Activated naive CD8-positive, alpha-beta T cell treated with anti-CD3 and anti-CD28 coated beads, Interleukin-2, amount 50 U/mL, for 24 hours (primary cell): ENCODE results near the gene RASSF9.

ENCODE experiments used
- ATAC-seq: fragments of 150-1000 bp; cut with Tn5 transposase; one replicate; pipeline ENCODE4 v1.10.0; 2021
- DNase-seq: peaks from one replicate; pipeline ENCODE4 v3.0.0; 2021
- H3K27ac Mint-ChIP-seq: one replicate; pipeline ENCODE4 v1.8.0; 2021; ENCODE audit warnings: mild to moderate bottlenecking, mixed read lengths
- H3K27me3 Mint-ChIP-seq: one replicate; pipeline ENCODE4 v1.8.0; 2021; ENCODE audit warnings: mixed read lengths
- H3K36me3 Mint-ChIP-seq: one replicate; pipeline ENCODE4 v1.8.0; 2021; ENCODE audit warnings: low read depth, mixed read lengths
- H3K4me1 Mint-ChIP-seq: one replicate; pipeline ENCODE4 v1.8.0; 2021; ENCODE audit warnings: mixed read lengths
- H3K4me3 Mint-ChIP-seq: one replicate; pipeline ENCODE4 v1.8.0; 2021; ENCODE audit warnings: mild to moderate bottlenecking, moderate library complexity, mixed read lengths
- H3K9me3 Mint-ChIP-seq: one replicate; pipeline ENCODE4 v1.8.0; 2021; ENCODE audit warnings: mixed read lengths

Gene RASSF9

DNA sequence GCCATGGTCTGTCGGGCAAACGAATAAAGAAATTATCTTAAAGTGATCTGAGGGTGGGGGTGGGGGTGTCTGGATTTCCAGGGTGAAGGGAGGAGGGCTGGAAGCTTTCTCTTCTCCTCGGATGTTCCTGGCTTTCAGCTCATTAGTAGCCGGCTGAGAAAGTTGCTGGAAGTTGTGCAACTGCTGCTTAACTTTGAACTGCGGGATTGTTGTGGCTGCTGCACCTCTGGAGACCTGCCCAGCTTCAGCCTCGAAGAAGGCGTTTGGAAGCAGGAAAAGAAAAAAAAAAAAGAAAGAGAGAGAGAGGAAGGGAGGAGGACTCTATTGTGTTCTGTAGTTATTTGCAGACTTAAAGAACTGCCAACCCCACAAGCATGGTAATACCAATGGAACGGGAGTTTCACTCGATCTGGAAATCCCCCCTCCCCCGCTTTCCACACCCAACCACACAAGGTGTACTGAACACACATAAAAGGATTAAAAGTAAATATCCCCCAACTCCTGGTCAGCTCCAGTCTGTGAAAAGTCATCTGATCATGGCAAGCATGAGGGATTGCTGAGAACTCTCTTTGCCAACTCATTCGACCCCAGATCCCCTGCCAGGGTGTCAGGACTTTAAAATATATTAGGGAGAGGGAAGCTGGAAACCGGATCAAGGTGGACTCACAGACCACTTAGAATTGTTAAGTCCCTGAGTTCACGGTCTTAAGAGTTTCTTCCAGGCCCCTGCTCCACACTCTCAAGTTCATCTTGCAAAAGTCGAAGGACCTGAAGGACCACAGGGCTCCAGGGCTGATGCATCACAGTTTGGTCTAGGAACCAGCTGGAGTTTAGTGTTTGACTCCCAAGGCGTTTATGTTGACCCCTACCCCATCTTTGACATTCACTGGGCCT, at the start of gene RASSF9:
Gene RASSF9, minus strand, starts transcription at position 213 of the 894 bp plus-strand sequence. Its CDS starts 208 bp downstream, at position 5.
- DNase-seq: no peak

DNA sequence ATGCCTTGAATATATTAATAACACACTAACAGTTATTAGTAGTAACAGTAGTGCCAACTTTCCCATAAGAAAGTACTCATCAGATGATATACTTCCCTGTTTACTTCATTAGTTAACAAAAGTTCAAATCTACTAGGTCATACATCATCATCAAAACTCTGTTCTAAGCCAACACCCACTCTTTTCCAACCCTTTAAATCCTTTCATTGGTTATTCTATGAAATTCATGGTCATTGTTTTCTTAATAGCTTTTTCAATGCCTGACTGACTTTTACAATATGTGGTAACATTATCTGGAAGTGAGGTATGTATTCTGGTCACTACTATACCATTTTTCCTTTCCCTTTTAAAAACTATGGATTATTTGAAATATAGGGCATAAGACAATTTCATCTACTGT, 47.6 kb upstream of the RASSF9 start:
- Mint-ChIP-seq H3K27me3 (no peaks in the 10 kb centered on the region), H3K9me3 (no peaks in the 10 kb centered on the region), H3K36me3 (no peaks in the 10 kb centered on the region), H3K4me1 (no peaks in the 10 kb centered on the region), H3K27ac (no peak overlapping the region), H3K4me3 (no peak overlapping the region)
- DNase-seq (no peak), ATAC-seq (no peak)

More for the DNA sequence above, at the start of gene RASSF9:
- H3K27ac Mint-ChIP-seq: no peak within 1 kb of the TSS
- no peaks in the 10 kb centered on the region for H3K36me3 Mint-ChIP-seq
- H3K9me3 Mint-ChIP-seq: no peaks in the 10 kb centered on the region
- peaks cover 3% of the 10 kb centered on the region for H3K27me3 Mint-ChIP-seq
- H3K4me3 Mint-ChIP-seq: no peak within 1 kb of the TSS
- no peaks in the 10 kb centered on the region for H3K4me1 Mint-ChIP-seq
- ATAC-seq: no peak

DNA sequence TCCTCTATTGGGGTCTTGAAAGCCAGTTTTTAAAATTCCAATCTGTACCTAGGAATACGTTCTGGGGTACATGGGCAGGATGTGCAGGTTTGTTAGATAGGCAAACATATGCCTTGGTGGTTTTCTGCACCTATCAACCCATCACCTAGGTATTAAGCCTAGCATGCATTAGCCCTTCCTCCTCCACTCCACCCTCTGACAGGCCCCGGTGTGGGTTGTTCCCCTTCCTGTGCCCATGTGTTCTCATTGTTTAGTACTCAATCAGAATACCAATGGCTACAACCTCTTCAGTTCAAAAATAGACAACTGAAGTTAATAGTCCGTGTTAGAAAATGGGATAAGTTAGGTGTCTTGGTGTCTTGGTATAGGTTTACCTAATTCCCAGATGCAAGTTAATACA, 41.2 kb upstream of the RASSF9 start:
- ATAC-seq: no peak

DNA sequence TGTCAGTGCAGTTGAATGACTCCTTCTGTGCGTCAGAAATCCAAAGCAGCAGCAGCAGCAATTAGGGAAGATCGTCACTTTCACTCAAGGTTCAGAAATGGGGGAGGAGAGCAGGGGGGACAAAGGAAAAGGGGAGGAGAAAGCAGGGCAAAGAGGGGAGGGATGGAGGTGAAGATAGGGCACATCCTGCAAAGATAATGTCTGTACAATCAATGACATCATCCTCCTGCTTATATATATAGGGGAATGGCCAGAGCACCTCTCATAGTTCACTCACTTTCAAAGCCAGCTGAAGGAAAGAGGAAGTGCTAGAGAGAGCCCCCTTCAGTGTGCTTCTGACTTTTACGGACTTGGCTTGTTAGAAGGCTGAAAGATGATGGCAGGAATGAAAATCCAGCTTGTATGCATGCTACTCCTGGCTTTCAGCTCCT, 37.8 kb upstream of the RASSF9 start, which contains the start of gene NTS:
Gene NTS, plus strand, starts transcription at position 265 of the 431 bp plus-strand sequence. Its CDS starts 109 bp downstream, at position 374.
- Mint-ChIP-seq H3K27me3 (no peaks in the 10 kb centered on the region), H3K36me3 (no peaks in the 10 kb centered on the region)
- ATAC-seq: no peak

More for the DNA sequence above, 41.2 kb upstream of the RASSF9 start:
- Mint-ChIP-seq H3K36me3 (no peaks in the 10 kb centered on the region), H3K27ac (no peak overlapping the region), H3K9me3 (no peaks in the 10 kb centered on the region), H3K27me3 (no peaks in the 10 kb centered on the region), H3K4me3 (no peak overlapping the region), H3K4me1 (no peaks in the 10 kb centered on the region)
- DNase-seq: no peak

DNA sequence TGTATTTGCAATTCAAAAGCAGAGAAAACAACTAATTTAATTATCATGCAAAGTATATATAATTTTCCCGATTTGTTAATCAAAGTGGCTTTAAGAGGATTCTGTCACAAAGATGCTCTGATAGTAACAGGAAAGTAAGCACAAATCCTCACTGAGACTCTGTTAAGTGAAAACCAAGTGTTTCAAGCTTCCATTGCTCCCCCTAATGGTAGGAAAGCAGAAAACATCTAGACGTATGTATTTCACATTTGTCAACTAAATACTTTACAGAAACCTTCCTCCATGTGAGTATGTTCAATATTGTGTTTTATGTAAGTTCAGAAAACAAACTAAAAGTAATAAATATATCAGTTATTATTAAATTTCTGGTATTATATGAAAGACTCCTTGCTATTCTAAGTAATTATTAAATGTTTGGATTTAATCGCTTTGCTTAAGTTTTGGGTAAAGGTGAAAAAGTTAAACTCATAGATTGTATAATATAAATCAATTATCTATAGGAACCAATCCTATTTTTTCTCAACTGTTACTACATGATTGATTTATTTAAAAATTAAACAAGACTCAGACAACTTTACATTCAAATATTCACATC, 36.4 kb upstream of the RASSF9 start:
- Mint-ChIP-seq H3K27me3 (no peaks in the 10 kb centered on the region), H3K9me3 (no peaks in the 10 kb centered on the region), H3K27ac (no peak overlapping the region), H3K4me1 (no peaks in the 10 kb centered on the region), H3K36me3 (no peaks in the 10 kb centered on the region), H3K4me3 (no peak overlapping the region)
- DNase-seq: no peak
- no peak for ATAC-seq

More for the DNA sequence above, 37.8 kb upstream of the RASSF9 start, which contains the start of gene NTS:
- Mint-ChIP-seq H3K4me3 (no peak within 1 kb of the TSS), H3K9me3 (no peaks in the 10 kb centered on the region), H3K27ac (no peak within 1 kb of the TSS), H3K4me1 (no peaks in the 10 kb centered on the region)
- DNase-seq: no peak

DNA sequence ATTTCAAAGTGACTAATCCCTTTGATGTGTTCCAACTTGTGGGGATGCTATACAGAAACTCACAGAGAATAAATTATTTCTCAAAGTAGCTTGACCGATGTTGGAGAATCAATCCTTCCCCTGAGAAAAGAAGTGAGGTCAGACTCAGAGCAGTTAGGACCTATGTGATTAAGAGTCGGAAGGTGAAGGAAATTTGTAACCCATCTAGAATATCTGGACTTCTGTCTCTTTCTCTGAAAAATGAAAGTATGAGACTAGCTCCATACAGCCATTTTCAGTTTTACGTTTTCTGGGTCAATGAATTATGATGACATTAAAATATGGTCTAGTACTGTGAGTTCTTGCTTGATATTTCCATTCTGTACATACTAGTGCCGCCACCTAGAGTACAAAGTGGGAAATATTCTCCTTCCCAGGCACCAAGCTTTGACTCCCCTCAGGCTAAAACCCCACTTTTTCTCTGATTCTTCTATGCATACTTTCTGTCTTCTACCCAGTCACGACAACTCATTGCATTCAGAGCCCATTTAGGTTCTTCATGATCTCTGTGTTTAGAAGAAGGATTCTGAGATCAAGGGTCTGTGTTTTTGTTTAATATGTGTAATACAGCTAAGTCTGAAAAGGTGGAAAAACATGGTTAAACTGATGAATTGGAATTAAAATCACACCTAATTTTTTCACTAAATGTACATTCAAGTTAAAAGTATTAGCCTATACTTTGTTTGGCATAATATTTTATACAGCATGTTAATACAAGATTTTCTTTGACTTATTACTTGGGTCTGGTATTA, 31.0 kb upstream of the RASSF9 start:
- Mint-ChIP-seq H3K4me1 (no peaks in the 10 kb centered on the region), H3K27me3 (no peaks in the 10 kb centered on the region), H3K9me3 (no peaks in the 10 kb centered on the region), H3K27ac (no peak overlapping the region), H3K36me3 (no peaks in the 10 kb centered on the region), H3K4me3 (no peak overlapping the region)
- ATAC-seq: peak; percentile 33
- DNase-seq: peak; percentile 6

DNA sequence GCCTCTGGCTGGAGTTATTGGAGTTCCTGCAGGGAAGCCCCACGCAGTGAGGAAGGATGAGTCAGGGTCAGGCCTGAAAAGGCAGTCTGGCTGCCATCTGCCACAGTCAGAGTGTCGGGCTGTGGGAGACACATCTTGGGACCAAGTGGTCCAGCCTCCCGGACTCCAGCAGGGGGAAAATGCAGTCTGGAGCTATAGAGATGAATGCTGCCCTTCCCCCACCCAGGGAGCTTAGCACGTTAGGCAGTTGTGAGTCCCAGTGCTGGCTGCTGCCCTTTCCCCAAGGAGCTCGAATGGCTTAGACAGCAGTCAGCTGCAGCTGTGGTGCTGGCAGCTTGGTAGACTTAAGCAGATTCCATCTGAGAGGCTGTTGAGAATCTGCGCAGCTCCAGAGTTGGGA, 29.7 kb upstream of the RASSF9 start:
- no peak overlapping the region for H3K4me3 Mint-ChIP-seq
- no peak for ATAC-seq

DNA sequence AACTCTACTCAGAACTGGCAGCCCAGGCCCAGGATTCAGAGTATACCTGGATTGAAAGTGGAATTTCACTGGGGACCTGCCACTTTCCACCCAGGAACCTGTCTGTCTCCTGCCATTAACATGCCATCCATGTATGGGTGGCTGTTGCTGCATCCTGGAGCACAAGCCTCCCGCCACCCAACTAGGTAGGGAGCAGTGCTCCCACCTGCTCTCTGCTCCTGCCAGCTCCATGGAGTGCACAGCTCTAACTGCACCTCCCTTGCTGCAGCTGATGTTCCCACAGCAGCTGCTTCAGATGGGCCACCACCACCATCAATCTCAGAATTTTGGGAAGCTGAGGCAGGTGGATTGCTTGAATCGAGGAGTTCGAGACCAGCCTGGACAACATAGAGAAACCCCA, 20.8 kb upstream of the RASSF9 start:
- Mint-ChIP-seq H3K4me1 (no peaks in the 10 kb centered on the region), H3K27me3 (peaks cover 2% of the 10 kb centered on the region), H3K36me3 (no peaks in the 10 kb centered on the region), H3K27ac (no peak overlapping the region), H3K9me3 (peaks cover 4% of the 10 kb centered on the region), H3K4me3 (no peak overlapping the region)
- no peak for ATAC-seq
- DNase-seq: no peak

More for the DNA sequence above, 29.7 kb upstream of the RASSF9 start:
- Mint-ChIP-seq H3K36me3 (no peaks in the 10 kb centered on the region), H3K4me1 (no peaks in the 10 kb centered on the region), H3K27ac (no peak overlapping the region), H3K9me3 (no peaks in the 10 kb centered on the region), H3K27me3 (no peaks in the 10 kb centered on the region)
- DNase-seq: no peak

DNA sequence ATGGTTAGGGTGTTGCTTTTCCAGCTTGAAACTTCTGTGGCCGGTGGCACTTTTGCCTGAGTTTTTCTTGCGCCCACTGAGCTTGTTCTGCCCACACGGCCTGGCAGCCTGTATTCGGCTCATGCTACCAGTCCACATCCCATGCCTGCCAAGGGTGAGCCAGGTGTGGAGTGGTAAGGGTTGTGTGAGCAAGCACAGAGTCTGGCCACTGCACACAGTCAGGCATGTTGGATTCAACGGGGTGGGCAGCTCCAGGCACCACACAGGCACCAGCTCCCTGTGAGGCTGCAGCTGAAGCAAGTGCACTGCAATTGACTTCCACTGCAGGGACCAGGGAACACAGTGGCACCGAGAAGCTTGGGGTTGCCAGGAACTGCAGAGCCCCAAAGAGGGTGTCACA, 19.1 kb upstream of the RASSF9 start:
- no peaks in the 10 kb centered on the region for H3K4me1 Mint-ChIP-seq
- H3K36me3 Mint-ChIP-seq: no peaks in the 10 kb centered on the region
- DNase-seq: no peak
- H3K9me3 Mint-ChIP-seq: peaks cover 4% of the 10 kb centered on the region
- H3K27ac Mint-ChIP-seq: no peak overlapping the region
- no peak for ATAC-seq
- no peak overlapping the region for H3K4me3 Mint-ChIP-seq
- peaks cover 2% of the 10 kb centered on the region for H3K27me3 Mint-ChIP-seq

DNA sequence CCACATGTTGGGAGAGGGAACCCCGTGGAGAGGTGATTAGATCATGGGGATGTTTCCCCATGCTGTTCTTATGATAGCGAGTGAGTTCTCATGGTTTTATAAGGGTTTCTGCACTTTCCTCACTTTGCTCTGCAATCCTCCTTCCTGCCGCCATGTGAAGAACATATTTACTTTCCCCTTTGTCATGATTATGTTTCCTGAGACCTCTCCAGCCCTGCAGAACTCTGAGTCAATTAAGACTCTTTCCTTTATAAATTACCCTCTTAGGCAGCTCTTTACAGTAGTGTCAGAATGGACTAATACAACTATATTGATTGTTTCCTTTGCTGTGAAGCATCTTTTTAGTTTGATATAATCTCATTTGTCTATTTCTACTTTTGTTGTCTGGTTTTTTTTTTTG, 13.1 kb upstream of the RASSF9 start:
- no peaks in the 10 kb centered on the region for H3K36me3 Mint-ChIP-seq
- no peaks in the 10 kb centered on the region for H3K4me1 Mint-ChIP-seq
- H3K4me3 Mint-ChIP-seq: no peak overlapping the region
- no peak overlapping the region for H3K27ac Mint-ChIP-seq
- no peaks in the 10 kb centered on the region for H3K27me3 Mint-ChIP-seq
- DNase-seq (no peak), ATAC-seq (no peak)
- no peaks in the 10 kb centered on the region for H3K9me3 Mint-ChIP-seq

DNA sequence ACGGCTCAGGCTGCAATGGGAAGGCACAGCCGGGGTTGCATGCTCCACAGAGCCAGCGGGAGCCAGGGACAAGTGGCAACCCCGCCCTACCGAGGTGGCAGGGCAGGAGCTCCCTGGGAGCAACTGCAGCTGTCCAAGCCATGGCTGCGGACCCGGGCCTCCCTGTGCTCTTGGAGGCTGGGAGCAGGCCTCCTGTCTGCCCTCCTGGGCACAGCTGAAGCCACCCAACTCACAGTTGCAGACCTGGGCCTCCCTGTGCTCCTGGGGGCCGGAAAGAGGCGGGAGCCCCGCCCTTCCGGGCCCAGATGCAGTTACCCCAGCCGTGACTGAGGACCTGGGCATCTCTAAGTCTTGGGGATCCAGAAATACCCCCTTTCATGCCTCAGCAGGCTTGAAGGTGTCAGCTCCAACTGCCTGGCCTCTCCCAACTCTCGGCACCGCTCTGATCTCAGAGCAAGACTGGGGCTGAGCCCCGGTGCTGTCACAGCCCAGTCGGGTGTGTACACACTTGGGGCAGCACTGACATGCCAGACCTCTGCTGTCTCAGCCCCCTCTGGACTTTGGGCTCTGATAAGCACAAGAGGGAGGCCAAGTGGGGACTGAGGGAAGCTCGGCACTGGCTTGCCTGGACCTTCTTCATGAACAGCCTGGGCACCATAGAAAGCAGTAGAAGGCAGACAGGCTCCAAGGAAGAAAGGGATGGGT, 7.5 kb upstream of the RASSF9 start:
- ATAC-seq (peak; percentile 20), DNase-seq (no peak)
- no peaks in the 10 kb centered on the region for H3K4me1 Mint-ChIP-seq
- H3K27ac Mint-ChIP-seq: no peak overlapping the region
- no peaks in the 10 kb centered on the region for H3K27me3 Mint-ChIP-seq
- H3K4me3 Mint-ChIP-seq: no peak overlapping the region
- H3K36me3 Mint-ChIP-seq: no peaks in the 10 kb centered on the region
- no peaks in the 10 kb centered on the region for H3K9me3 Mint-ChIP-seq

DNA sequence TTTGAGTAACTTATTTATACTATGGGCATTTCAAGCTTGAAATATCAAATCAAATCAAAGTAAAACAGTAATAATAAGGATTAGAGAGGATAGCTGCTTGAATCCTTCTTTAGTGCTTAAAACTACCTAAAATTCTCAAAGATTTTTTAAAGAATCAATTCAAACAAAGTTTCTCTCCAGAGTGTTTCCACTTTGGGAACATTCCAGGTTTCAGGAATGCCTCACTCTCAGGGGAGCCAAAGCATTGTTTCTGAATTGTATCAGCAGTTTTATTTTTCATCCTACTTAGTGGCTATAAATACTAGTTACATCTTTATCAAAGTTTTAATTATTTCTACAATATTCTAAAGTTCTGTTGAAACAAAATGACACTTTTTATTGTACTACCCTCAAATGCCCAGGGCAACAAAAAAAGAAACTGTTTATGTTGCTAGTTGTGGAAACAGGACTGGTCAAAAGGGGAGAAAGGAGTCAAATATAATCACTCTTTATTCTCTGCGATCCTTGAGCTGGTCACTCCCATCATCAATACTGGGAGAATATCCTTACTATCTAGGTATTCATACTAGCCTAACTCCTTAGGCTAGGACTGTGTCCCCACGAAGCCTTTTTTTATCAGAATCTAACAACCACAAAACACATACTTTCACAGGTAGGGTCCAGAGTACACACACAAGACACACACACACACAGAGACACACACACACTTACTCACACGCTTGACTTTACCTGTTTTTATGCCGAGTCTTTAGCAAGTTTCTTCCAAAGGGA, 598 bp downstream of the RASSF9 start:
- Mint-ChIP-seq H3K36me3 (no peaks in the 10 kb centered on the region), H3K4me3 (no peak overlapping the region), H3K27me3 (peaks cover 3% of the 10 kb centered on the region), H3K9me3 (no peaks in the 10 kb centered on the region), H3K4me1 (no peaks in the 10 kb centered on the region), H3K27ac (no peak overlapping the region)
- DNase-seq (no peak), ATAC-seq (no peak)

DNA sequence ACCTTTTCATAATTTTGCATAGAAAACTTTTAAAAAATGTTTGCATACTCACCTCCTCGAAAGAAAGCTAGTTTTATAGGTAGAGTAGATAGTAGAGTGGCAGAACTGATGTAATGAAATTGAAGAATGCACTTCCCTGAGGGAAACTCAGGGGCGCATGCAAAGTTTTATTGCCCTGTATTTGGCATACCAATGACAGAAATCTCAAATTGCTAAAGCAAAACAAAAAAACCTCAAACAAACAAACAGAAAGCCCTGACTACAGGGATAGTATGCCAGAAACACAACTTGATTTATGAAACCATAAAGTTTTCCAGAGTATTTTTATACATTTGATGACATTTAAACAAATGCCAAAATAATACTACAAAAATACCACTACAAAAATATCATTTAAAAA, 1.8 kb downstream of the RASSF9 start:
- Mint-ChIP-seq H3K9me3 (no peaks in the 10 kb centered on the region), H3K27me3 (peaks cover 3% of the 10 kb centered on the region), H3K36me3 (no peaks in the 10 kb centered on the region), H3K27ac (no peak overlapping the region), H3K4me3 (no peak overlapping the region), H3K4me1 (no peaks in the 10 kb centered on the region)
- DNase-seq (no peak), ATAC-seq (no peak)
